Neural progenitor cell (in vitro differentiated cells): ENCODE results near the gene PSMD11. TPM values are rescaled to one million over a fixed set of nuclear protein-coding genes. Genes with fewer than 3 reads are reported as not detected.
A peak's percentile ranks its signal among the peaks of the same experiment; 100 is the strongest.
"Not testable (repeated sequence)": the region's sequence is repeated elsewhere in the genome, so short reads cannot be mapped to it uniquely, and the experiment has no call there.

Experiments used
- DNase-seq: peaks from one replicate; pipeline ENCODE4 v3.0.0-alpha.2; 2016; ENCODE audit warnings: low spot score
- H2AFZ ChIP-seq: fragments of 200-600 bp; sonication (generic); replicated peaks from 2 replicates; pipeline ENCODE4 v1.6.1; 2016; ENCODE audit warnings: antibody characterized with exemption
- H3F3A ChIP-seq: fragments of 200-600 bp; sonication (generic); 2 replicates; pipeline ENCODE4 v1.6.1; 2016; ENCODE audit warnings: antibody characterized with exemption, low read depth
- H3K27ac ChIP-seq: fragments of 200-600 bp; sonication (generic); 2 replicates; pipeline ENCODE4 v1.5.1; 2016; ENCODE audit warnings: mild to moderate bottlenecking
- H3K27me3 ChIP-seq: fragments of 200-600 bp; sonication (generic); 2 replicates; pipeline ENCODE4 v1.6.1; 2016; ENCODE audit warnings: mild to moderate bottlenecking, moderate library complexity
- H3K36me3 ChIP-seq: fragments of 200-600 bp; sonication (generic); 2 replicates; pipeline ENCODE4 v1.5.1; 2016
- H3K4me1 ChIP-seq: fragments of 200-600 bp; sonication (generic); 2 replicates; pipeline ENCODE4 v1.6.1; 2016; ENCODE audit warnings: mixed run types
- H3K4me2 ChIP-seq: fragments of 200-600 bp; sonication (generic); 2 replicates; pipeline ENCODE4 v1.6.1; 2016
- H3K4me3 ChIP-seq: fragments of 200-600 bp; sonication (generic); 2 replicates; pipeline ENCODE4 v1.5.1; 2016
- H3K79me2 ChIP-seq: fragments of 200-600 bp; sonication (generic); 2 replicates; pipeline ENCODE4 v1.6.1; 2016; ENCODE audit warnings: low read depth
- H3K9ac ChIP-seq: fragments of 200-600 bp; sonication (generic); 2 replicates; pipeline ENCODE4 v1.6.1; 2016
- H3K9me3 ChIP-seq: fragments of 200-600 bp; sonication (generic); 2 replicates; pipeline ENCODE4 v1.5.1; 2016; ENCODE audit warnings: low read depth
- H4K20me1 ChIP-seq: fragments of 200-600 bp; sonication (generic); 2 replicates; pipeline ENCODE4 v1.6.1; 2016; ENCODE audit warnings: low read depth
- H3K27ac Mint-ChIP-seq: 3 replicates; pipeline ENCODE4 v1.8.0; 2021; ENCODE audit warnings: mixed read lengths
- H3K27me3 Mint-ChIP-seq: 2 replicates; pipeline ENCODE4 v1.8.0; 2022; ENCODE audit warnings: low read depth, mild to moderate bottlenecking, inconsistent platforms, moderate library complexity, mixed read lengths; ENCODE audit not compliant: insufficient read depth
- H3K36me3 Mint-ChIP-seq: 3 replicates; pipeline ENCODE4 v1.8.0; 2021; ENCODE audit warnings: mixed read lengths
- H3K4me1 Mint-ChIP-seq: 3 replicates; pipeline ENCODE4 v1.8.0; 2021; ENCODE audit warnings: mixed read lengths
- H3K4me3 Mint-ChIP-seq: 3 replicates; pipeline ENCODE4 v1.8.0; 2021; ENCODE audit warnings: mild to moderate bottlenecking, moderate library complexity, mixed read lengths
- H3K9me3 Mint-ChIP-seq: 3 replicates; pipeline ENCODE4 v1.8.0; 2020; ENCODE audit warnings: mixed read lengths
- EZH2 ChIP-seq: fragments of 200-600 bp; sonication (generic); IDR thresholded peaks from 2 replicates; pipeline ENCODE4 v1.6.1; 2017; ENCODE audit warnings: antibody characterized with exemption, mild to moderate bottlenecking, moderate library complexity
- EZH2phosphoT487 ChIP-seq: fragments of 200-600 bp; sonication (generic); IDR thresholded peaks from 2 replicates; pipeline ENCODE4 v1.6.1; 2017; ENCODE audit warnings: antibody characterized with exemption
- total RNA-seq: library from RNA; depleted of rRNA; stranded (reverse); fragments of >200 nt; gene quantifications from 2 replicates; pipeline ENCODE4 v1.2.3, GENCODE V29; 2015; ENCODE audit warnings: low replicate concordance
- TF ChIP-seq, protein P1 (sequence below): fragments of 200-600 bp; sonication (generic); IDR thresholded peaks from 2 replicates; pipeline ENCODE4 v1.5.1; 2017; ENCODE audit warnings: antibody characterized with exemption, mild to moderate bottlenecking

The PSMD11 gene
- total RNA-seq: 74.5 and 101 TPM in 2 replicates

DNA sequence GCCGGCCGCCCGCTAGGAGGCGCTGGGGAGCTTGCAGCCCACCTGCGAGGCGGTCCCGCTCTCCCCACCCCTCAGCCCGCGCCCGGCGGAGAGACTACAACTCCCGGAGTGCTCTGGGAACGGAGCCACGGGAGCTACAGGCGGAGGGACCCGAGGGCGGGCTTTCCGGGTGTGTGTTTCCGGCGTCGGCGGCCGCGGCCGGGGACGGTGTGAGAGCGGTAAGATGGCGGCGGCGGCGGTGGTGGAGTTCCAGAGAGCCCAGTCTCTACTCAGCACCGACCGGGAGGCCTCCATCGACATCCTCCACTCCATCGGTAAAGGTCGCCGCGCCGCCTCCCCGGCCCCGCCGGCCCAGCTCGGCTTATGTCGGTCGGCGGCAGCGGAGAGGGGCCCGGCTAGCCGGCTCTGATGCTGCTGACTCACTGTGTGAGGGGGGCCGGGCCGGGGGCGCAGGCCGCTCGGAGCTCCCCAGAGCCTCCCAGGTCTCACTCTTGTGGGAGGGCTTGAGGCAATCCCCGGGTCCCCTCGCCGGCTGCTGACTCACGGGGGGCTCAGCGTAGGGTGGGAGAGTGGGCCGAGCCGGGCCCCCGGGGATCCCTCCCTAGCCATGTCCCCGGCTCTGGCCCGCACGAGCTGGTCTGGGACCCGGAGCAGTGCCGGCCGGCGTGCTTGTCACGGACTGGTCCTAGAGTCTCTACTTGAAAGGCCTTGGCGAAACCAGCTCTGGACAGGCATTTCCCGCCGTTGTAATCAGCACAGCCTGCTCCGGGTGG, at the start of gene PSMD11:
Gene PSMD11, plus strand, starts transcription at position 210 of the 773 bp plus-strand sequence. Its CDS starts 14 bp downstream, at position 224.
- Histone ChIP-seq H3K9ac (peak within 1 kb of the TSS; percentile 97), H4K20me1 (peaks cover 25% of the 10 kb centered on the region), H3K27me3 (peaks cover 12% of the 10 kb centered on the region), H3F3A (no peaks in the 10 kb centered on the region), H3K79me2 (peaks cover 51% of the 10 kb centered on the region), H3K9me3 (no peaks in the 10 kb centered on the region), H3K4me1 (peaks cover 7% of the 10 kb centered on the region), H3K4me2 (peak within 1 kb of the TSS; percentile 88), H3K36me3 (peaks cover 14% of the 10 kb centered on the region), H3K27ac (peak within 1 kb of the TSS; percentile 72), H2AFZ (peak within 1 kb of the TSS; percentile 96), H3K4me3 (peak within 1 kb of the TSS; percentile 94)
- Mint-ChIP-seq H3K4me3 (peak within 1 kb of the TSS; percentile 95), H3K36me3 (peaks cover 12% of the 10 kb centered on the region), H3K4me1 (peaks cover 22% of the 10 kb centered on the region), H3K9me3 (peaks cover 8% of the 10 kb centered on the region), H3K27ac (peak within 1 kb of the TSS; percentile 24), H3K27me3 (peaks cover 4% of the 10 kb centered on the region)
- TF ChIP-seq EZH2 (no peak), EZH2phosphoT487 (no peak)
- TF ChIP-seq, protein P1, sequence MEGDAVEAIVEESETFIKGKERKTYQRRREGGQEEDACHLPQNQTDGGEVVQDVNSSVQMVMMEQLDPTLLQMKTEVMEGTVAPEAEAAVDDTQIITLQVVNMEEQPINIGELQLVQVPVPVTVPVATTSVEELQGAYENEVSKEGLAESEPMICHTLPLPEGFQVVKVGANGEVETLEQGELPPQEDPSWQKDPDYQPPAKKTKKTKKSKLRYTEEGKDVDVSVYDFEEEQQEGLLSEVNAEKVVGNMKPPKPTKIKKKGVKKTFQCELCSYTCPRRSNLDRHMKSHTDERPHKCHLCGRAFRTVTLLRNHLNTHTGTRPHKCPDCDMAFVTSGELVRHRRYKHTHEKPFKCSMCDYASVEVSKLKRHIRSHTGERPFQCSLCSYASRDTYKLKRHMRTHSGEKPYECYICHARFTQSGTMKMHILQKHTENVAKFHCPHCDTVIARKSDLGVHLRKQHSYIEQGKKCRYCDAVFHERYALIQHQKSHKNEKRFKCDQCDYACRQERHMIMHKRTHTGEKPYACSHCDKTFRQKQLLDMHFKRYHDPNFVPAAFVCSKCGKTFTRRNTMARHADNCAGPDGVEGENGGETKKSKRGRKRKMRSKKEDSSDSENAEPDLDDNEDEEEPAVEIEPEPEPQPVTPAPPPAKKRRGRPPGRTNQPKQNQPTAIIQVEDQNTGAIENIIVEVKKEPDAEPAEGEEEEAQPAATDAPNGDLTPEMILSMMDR: no peak
- DNase-seq: peak; percentile 99

DNA sequence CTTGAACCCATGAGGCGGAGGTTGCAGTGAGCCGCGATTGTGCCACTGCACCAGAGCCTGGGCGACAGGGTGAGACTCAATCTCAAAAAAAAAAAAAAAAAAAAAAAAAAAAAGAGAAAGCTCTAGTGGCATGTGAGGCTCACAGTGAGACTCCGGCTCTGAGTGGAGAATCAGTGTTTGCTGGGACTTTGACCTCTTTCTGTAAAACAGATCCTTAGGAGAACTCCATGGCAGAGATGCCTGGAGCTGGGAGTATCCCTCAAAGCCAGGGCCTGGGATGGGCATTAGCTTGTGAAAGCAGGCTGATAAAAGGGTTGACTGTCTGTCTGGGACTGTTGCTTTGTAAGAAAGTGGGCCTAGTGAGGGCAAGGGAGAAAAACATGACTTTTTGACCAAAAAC, 48.0 kb upstream of the PSMD11 start:
- H3K4me3 Mint-ChIP-seq: no peak overlapping the region
- no peak overlapping the region for H3K27ac Mint-ChIP-seq
- Histone ChIP-seq H3F3A (peaks cover 20% of the 10 kb centered on the region), H3K27me3 (no peaks in the 10 kb centered on the region), H3K79me2 (no peaks in the 10 kb centered on the region), H3K4me1 (no peaks in the 10 kb centered on the region), H2AFZ (no peak overlapping the region), H3K36me3 (no peaks in the 10 kb centered on the region), H3K9me3 (no peaks in the 10 kb centered on the region), H3K4me2 (no peak overlapping the region), H4K20me1 (no peaks in the 10 kb centered on the region), H3K4me3 (no peak overlapping the region), H3K9ac (no peak overlapping the region), H3K27ac (no peak overlapping the region)
- TF ChIP-seq, protein P1: no peak
- no peak for TF ChIP-seq EZH2
- TF ChIP-seq EZH2phosphoT487: no peak
- peaks cover 6% of the 10 kb centered on the region for H3K36me3 Mint-ChIP-seq
- H3K9me3 Mint-ChIP-seq: peaks cover 3% of the 10 kb centered on the region
- no peaks in the 10 kb centered on the region for H3K4me1 Mint-ChIP-seq
- no peak for DNase-seq
- H3K27me3 Mint-ChIP-seq: peaks cover 4% of the 10 kb centered on the region

DNA sequence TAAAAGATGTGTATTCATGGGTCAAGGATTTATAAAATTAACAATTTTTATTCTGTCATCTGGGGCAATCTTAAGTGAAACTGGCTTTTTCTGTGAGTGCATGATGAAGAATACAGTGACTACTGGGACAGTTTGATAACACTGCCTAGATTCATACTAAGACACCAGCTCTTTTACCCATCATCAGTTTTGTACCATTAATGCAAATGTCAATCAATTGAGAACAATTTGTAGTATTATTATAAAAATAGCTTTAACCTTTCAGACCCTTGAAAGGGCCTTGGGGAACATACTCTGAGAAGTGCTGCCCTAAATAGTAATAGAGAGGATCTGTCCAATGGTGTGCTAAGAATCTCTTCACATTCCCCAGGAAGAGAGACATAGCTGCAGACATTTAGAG, 45.4 kb upstream of the PSMD11 start:
- TF ChIP-seq EZH2phosphoT487 (no peak), EZH2 (no peak)
- TF ChIP-seq, protein P1: no peak
- Mint-ChIP-seq H3K4me1 (no peaks in the 10 kb centered on the region), H3K27me3 (peaks cover 4% of the 10 kb centered on the region), H3K9me3 (no peaks in the 10 kb centered on the region), H3K4me3 (no peak overlapping the region), H3K27ac (no peak overlapping the region), H3K36me3 (peaks cover 2% of the 10 kb centered on the region)
- no peaks in the 10 kb centered on the region for H3K36me3 ChIP-seq
- H3K79me2 ChIP-seq: no peaks in the 10 kb centered on the region
- no peaks in the 10 kb centered on the region for H4K20me1 ChIP-seq
- peaks cover 20% of the 10 kb centered on the region for H3F3A ChIP-seq
- H3K9ac ChIP-seq: no peak overlapping the region
- no peaks in the 10 kb centered on the region for H3K27me3 ChIP-seq
- H3K4me2 ChIP-seq: no peak overlapping the region
- no peak overlapping the region for H2AFZ ChIP-seq
- no peak overlapping the region for H3K4me3 ChIP-seq
- H3K9me3 ChIP-seq: no peaks in the 10 kb centered on the region
- H3K4me1 ChIP-seq: no peaks in the 10 kb centered on the region
- no peak overlapping the region for H3K27ac ChIP-seq
- no peak for DNase-seq

DNA sequence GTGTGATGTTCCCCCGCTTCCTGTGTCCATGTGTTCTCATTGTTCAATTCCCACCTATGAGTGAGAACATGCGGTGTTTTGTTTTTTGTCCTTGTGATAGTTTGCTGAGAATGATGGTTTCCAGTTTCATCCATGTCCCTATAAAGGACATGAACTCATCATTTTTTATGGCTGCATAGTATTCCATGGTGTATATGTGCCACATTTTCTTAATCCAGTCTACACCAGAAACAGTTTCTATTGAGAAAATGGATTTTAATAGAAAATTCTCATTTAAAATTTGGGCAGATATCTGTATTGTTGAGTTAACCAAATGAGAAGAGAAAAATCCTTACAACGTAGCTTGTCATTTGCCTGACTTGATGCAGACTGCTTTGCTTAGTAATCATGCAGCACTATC, 34.2 kb upstream of the PSMD11 start:
- H3K4me3 Mint-ChIP-seq, H3K9me3 ChIP-seq, H2AFZ ChIP-seq, H3K4me2 ChIP-seq, H3K9ac ChIP-seq, H3K36me3 ChIP-seq, H3K27ac ChIP-seq, H3K27me3 Mint-ChIP-seq, H3F3A ChIP-seq, H3K4me3 ChIP-seq, H3K9me3 Mint-ChIP-seq, H3K4me1 Mint-ChIP-seq, H3K36me3 Mint-ChIP-seq, H4K20me1 ChIP-seq, DNase-seq, H3K79me2 ChIP-seq, H3K4me1 ChIP-seq, H3K27me3 ChIP-seq, H3K27ac Mint-ChIP-seq: not testable (repeated sequence)
